Psoas muscle (tissue), 8 donors: ENCODE results near the gene TMEM255B. TPM values are rescaled to one million over a fixed set of nuclear protein-coding genes. Genes with fewer than 3 reads are reported as not detected.

Experiments
- ATAC-seq, 4 donors: fragments of 200-7000 bp; cut with Tn5 transposase; one replicate each; pipeline ENCODE4 v1.9.1; 2020; ENCODE audit warnings: moderate library complexity in 3 of 4, mild to moderate bottlenecking in 2 of 4
- DNase-seq, 2 donors: peaks; one replicate each; pipeline ENCODE4 v3.0.0-alpha.2; 2020
- H3K27ac ChIP-seq: fragments of 200-600 bp; one replicate; pipeline ENCODE4 v1.8.0; 2022
- H3K27me3 ChIP-seq, 3 donors: fragments of 200-600 bp in 1 of 3; one replicate each; pipeline versions ENCODE4 v1.6.1 to v1.8.0; 2013 to 2022; ENCODE audit warnings: low read length in 2 of 3, mild to moderate bottlenecking in 2 of 3, moderate library complexity in 1 of 3; ENCODE audit not compliant: insufficient read depth in 3 of 3
- H3K36me3 ChIP-seq, 2 donors: fragments of 200-600 bp in 1 of 2; one replicate each; pipeline versions ENCODE4 v1.6.1 to v1.8.0; 2013 to 2022; ENCODE audit warnings: low read depth in 1 of 2, mild to moderate bottlenecking in 1 of 2, moderate library complexity in 1 of 2; ENCODE audit not compliant: insufficient read depth in 1 of 2
- H3K4me1 ChIP-seq: fragments of 200-600 bp; one replicate; pipeline ENCODE4 v1.8.0; 2022
- H3K4me3 ChIP-seq: fragments of 200-600 bp; one replicate; pipeline ENCODE4 v1.8.0; 2022; ENCODE audit warnings: mild to moderate bottlenecking
- H3K9me3 ChIP-seq: fragments of 200-600 bp; one replicate; pipeline ENCODE4 v1.8.0; 2022
- whole genome bisulfite sequencing, 3 donors: extraction: QIAGEN DNeasy Blood & Tissue Kit; methylation state at CpG; one replicate each; pipeline versions ENCODE4 v1.1.6 to v1.1.7; 2013; 5-methylcytosine and 5-hydroxymethylcytosine counted together
- intact Hi-C, 2 donors: fragments of 100-400 bp; cut with DNase I; formaldehyde crosslinking; loops; one replicate each; pipeline versions ENCODE4 v1.11.0 to v1.14.2; 2022
- polyA plus RNA-seq, 3 donors: library from polyadenylated mRNA; stranded (reverse); fragments of 200-250 nt; gene quantifications; one replicate each; pipeline ENCODE4 v1.2.3, GENCODE V29; 2013
- total RNA-seq, 4 donors: library from RNA; stranded (reverse); fragmentation: NEBNext Ultra II Directional in 2 of 4; extraction: Animal tissue kit (Norgen Biotek cat#: 25700) in 2 of 4; gene quantifications; one replicate each; pipeline versions ENCODE4 v1.2.1 to v1.2.4, GENCODE V29; 2021 to 2023
- TF ChIP-seq, protein P1 (sequence below): fragments of 200-600 bp; IDR thresholded peaks from one replicate; pipeline ENCODE4 v1.8.0; 2022; ENCODE audit warnings: antibody characterized with exemption
- donor health status: healthy with polysubstance abuse.
- donor health status: DM: no; HTN: no; CAD: no; lungs with moderate emphysema.
- donor health status: Bipolar disorder and iron deficiency.
- donor health status: healthy.
- donor health status: DM: yes; HTN: yes; CAD: no.
- donor health status: DM: no; HTN: no; CAD: no.
- donor health status: DM: no; HTN: no; CAD: no.
- donor health status: DM: yes; HTN: yes; CAD: no.

The TMEM255B gene
- total and polyA plus RNA-seq, 7 donors, result 0.45 to 5.1 (median 2.1) TPM

DNA sequence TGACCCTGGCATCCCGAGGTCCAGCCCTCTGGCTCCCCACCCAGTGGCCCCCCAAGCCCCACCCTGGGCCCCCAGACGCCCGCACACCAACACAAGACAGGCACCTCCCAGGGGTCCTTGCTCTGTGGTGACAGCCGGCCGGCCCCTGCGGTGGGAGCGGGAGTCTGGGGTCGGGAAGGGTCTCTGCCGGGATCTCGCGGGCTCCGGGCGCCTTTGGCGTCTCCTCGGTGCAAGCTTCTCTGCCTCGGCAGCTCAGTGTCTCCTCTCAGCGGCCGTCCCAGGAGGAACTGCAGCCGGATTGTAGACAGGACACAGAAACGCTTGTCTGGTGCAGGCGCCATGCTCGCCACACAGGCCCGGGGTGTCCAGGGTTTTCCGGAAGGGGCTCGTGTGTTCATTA lies 43.7 kb downstream of the TMEM255B start:
- no peak for ATAC-seq
- Histone ChIP-seq H3K9me3 (no peaks in the 10 kb centered on the region), H3K4me1 (no peaks in the 10 kb centered on the region), H3K27ac (no peak overlapping the region), H3K27me3 (peaks cover 0 to 12% (median 3%) of the 10 kb centered on the region in 3 donors), H3K36me3 (no peaks in the 10 kb centered on the region), H3K4me3 (no peak overlapping the region)
- TF ChIP-seq, protein P1, sequence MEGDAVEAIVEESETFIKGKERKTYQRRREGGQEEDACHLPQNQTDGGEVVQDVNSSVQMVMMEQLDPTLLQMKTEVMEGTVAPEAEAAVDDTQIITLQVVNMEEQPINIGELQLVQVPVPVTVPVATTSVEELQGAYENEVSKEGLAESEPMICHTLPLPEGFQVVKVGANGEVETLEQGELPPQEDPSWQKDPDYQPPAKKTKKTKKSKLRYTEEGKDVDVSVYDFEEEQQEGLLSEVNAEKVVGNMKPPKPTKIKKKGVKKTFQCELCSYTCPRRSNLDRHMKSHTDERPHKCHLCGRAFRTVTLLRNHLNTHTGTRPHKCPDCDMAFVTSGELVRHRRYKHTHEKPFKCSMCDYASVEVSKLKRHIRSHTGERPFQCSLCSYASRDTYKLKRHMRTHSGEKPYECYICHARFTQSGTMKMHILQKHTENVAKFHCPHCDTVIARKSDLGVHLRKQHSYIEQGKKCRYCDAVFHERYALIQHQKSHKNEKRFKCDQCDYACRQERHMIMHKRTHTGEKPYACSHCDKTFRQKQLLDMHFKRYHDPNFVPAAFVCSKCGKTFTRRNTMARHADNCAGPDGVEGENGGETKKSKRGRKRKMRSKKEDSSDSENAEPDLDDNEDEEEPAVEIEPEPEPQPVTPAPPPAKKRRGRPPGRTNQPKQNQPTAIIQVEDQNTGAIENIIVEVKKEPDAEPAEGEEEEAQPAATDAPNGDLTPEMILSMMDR, result no peak
- 48 to 68% (median 66%) methylated on average over 18 to 25 of the region's 25 CpGs for WGBS, 3 donors
- intact Hi-C loops, result no loop called here
- DNase-seq, result peak in 1 of 2 donors; percentile 50

DNA sequence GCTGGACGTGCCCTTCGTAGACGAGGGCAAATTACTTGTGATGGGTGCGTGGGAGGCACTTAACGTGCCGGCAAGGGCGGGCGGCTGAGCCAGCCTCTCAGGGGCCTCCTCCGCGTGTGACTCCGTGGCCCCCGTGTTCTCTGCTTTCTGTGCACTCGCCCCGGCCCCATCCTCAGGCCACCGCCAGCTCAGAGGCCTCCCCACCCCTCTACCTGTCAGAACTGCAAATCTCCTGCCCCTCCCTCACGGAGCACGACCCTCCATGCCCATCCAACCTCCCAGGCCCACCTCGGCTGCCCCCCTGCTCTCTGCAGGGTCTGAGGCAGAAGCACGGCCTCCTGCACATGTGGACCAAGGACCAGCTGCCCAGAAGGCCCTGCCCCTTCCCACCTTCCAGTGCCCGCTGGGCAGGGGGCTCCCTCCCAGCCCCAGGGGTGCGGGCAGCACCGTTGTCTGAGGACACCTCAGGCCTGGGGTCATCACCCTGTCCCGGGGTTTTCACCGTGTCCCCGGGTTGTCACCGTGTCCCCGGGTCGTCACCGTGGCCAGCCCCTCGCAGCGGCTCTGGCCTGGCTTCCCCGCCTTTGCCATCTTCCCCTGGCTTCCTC lies 44.5 kb downstream of the TMEM255B start:
- Histone ChIP-seq H3K27ac (no peak overlapping the region), H3K27me3 (peaks cover 0 to 11% (median 3%) of the 10 kb centered on the region in 3 donors), H3K4me3 (no peak overlapping the region), H3K9me3 (no peaks in the 10 kb centered on the region), H3K36me3 (no peaks in the 10 kb centered on the region), H3K4me1 (no peaks in the 10 kb centered on the region)
- TF ChIP-seq, protein P1, result no peak
- ATAC-seq, result no peak
- DNase-seq, result peak in 1 of 2 donors; percentile 44
- intact Hi-C loops, result no loop called here
- 84 to 89% (median 86%) methylated on average over 30 to 32 of the region's 32 CpGs for WGBS, 3 donors

DNA sequence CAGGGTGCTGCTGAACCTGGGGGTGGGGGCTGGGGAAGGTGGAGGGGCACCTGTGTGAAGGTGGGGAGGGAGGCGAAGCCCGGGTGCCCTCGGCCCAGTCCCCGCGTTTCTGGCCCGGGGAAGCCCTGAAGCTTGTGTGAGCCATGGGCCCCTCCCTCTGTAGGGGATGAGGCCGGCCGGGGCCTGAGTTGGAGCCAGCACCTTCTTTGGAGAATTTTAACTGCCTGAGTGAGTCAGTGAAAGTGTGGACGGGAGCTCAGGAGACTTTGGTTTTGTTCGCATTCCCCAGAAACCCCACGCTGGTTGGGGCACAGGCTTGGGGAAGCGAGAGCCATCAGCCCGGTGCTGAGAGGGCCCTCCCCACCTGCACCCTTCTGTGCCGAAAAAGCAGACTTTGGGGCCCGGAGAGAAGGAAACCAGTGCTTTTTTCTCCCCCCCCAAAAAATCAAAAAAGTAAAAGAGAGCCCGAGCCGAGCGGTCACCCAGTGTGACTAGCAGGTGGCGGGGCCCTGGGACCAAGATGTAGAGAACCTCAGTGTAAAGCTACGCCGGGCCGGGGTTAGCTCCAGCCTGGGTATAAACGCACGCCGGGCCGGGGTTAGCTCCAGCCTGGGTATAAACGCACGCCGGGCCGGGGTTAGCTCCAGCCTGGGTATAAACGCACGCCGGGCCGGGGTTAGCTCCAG lies 45.1 kb downstream of the TMEM255B start:
- peaks cover 0 to 9% (median 3%) of the 10 kb centered on the region in 3 donors for H3K27me3 ChIP-seq
- WGBS, 3 donors, result 88 to 94% (median 93%) methylated on average over 30 to 34 of the region's 34 CpGs
- TF ChIP-seq, protein P1, result no peak
- no peak overlapping the region for H3K4me3 ChIP-seq
- DNase-seq (peak in 1 of 2 donors; percentile 43), ATAC-seq (no peak)
- intact Hi-C loops, result no loop called here
- no peaks in the 10 kb centered on the region for H3K36me3 ChIP-seq
- no peak overlapping the region for H3K27ac ChIP-seq
- no peaks in the 10 kb centered on the region for H3K9me3 ChIP-seq
- H3K4me1 ChIP-seq, result no peaks in the 10 kb centered on the region

DNA sequence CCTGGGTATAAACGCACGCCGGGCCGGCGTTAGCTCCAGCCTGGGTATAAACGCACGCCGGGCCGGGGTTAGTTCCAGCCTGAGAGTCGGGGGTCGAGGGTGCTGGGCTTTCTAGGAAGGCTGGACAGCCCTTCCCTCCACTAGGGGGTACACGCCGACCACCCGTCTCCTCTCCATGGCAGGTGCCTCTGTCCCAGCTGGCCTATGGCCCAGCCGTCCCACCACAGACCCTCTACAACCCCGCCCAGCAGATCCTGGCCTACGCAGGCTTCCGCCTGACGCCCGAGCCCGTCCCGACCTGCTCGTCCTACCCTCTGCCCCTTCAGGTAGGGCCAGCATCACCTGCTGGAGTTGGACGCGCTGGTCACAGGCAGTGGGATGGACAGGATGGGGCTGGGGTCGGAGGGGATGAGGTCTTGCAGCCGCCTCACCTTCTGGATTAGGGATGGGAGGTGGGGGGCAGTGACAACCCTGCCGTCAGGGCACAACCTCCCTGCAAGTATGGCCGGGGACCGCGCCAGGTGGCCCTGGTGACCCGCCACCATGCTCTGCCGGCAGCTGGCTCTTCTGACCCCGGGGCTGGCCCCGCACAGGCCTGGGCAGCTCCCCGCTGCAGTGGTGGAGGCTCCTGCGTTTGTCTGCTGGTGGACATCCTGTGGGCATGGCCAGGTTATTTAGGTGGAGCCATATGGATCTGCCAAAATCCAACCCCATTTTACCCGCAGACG lies 45.8 kb downstream of the TMEM255B start:
- Histone ChIP-seq H3K27me3 (peaks cover 0 to 9% (median 0%) of the 10 kb centered on the region in 3 donors), H3K4me1 (no peaks in the 10 kb centered on the region), H3K27ac (no peak overlapping the region), H3K36me3 (no peaks in the 10 kb centered on the region), H3K4me3 (no peak overlapping the region), H3K9me3 (no peaks in the 10 kb centered on the region)
- intact Hi-C loops, result no loop called here
- 88 to 93% (median 89%) methylated on average over 38 to 39 of the region's 39 CpGs for WGBS, 3 donors
- DNase-seq (peak in 1 of 2 donors; percentile 40), ATAC-seq (no peak)
- TF ChIP-seq, protein P1, result no peak
